Measurements from ENCODE around the gene ACOT7. TPM values are rescaled to one million over a fixed set of nuclear protein-coding genes. Genes with fewer than 3 reads are reported as not detected.

Gene ACOT7
- polyA plus RNA-seq, 1 experiment: 157 TPM

DNA sequence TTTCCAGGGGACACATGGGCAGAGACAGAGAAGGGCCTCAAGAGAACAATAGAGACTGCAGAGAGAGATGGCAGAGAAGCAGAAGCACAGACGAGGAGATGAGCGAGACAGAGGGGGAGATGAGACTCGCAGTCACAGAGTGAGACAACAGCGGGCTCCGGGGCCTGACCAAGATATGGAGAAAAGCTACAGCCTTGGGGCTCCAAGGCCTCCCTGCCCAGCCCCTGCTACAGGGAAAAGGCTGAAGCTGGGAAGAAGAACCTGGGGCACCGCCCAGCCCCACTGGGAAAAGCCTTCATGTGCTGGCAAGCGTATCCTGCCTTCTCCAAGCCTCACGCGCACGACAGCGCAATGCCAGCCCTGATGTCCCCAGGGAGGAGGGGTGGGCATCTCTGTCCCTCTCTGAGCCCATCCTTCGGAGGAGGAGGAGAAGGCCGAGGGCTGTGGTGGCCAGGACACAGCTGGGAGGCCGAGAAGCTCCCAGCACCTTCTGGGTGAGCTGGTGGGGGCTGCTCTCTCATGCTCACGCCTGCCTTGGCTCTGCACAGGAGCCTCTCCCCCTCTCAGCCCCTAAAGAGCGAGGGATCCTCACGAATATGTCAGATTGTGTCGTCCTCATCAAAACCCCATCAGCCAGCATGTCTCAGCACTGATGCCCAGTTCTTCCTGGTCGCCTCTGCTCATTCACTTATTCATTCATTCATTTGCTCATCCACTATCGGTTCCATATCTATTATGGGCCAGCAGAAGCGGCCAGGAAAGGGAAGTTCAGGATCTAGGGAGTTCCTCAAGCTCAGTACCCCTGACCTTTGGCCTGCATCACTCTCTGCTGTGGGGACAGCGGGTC is 56.6 kb downstream of the ACOT7 start:
- CTCF ChIA-PET: interaction anchor here (13.4 kb wide), 1 partner anchor 88 kb away, joined by 264 read pairs; no protein-coding TSS in a partner anchor
- Histone ChIP-seq H3K27me3 (ENCODE audit: control insufficient read depth, insufficient read depth, low read length) (no peaks in the 10 kb centered on the region), H3K4me3 (ENCODE audit: low read depth, low read length) (no peak overlapping the region), H3K36me3 (ENCODE audit: control insufficient read depth, insufficient read depth, low read length) (peaks cover 3% of the 10 kb centered on the region)
- no peak for DNase-seq (ENCODE audit: low read depth)
- TF ChIP-seq, protein P1, sequence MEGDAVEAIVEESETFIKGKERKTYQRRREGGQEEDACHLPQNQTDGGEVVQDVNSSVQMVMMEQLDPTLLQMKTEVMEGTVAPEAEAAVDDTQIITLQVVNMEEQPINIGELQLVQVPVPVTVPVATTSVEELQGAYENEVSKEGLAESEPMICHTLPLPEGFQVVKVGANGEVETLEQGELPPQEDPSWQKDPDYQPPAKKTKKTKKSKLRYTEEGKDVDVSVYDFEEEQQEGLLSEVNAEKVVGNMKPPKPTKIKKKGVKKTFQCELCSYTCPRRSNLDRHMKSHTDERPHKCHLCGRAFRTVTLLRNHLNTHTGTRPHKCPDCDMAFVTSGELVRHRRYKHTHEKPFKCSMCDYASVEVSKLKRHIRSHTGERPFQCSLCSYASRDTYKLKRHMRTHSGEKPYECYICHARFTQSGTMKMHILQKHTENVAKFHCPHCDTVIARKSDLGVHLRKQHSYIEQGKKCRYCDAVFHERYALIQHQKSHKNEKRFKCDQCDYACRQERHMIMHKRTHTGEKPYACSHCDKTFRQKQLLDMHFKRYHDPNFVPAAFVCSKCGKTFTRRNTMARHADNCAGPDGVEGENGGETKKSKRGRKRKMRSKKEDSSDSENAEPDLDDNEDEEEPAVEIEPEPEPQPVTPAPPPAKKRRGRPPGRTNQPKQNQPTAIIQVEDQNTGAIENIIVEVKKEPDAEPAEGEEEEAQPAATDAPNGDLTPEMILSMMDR (IDR thresholded peaks at IDR 0.05; ENCODE audit: insufficient read depth, low read depth, low read length): no peak
- POLR2A ChIA-PET: interaction anchor here (0.6 kb wide), 1 partner anchor 77 kb away, joined by 4 read pairs; no protein-coding TSS in a partner anchor

DNA sequence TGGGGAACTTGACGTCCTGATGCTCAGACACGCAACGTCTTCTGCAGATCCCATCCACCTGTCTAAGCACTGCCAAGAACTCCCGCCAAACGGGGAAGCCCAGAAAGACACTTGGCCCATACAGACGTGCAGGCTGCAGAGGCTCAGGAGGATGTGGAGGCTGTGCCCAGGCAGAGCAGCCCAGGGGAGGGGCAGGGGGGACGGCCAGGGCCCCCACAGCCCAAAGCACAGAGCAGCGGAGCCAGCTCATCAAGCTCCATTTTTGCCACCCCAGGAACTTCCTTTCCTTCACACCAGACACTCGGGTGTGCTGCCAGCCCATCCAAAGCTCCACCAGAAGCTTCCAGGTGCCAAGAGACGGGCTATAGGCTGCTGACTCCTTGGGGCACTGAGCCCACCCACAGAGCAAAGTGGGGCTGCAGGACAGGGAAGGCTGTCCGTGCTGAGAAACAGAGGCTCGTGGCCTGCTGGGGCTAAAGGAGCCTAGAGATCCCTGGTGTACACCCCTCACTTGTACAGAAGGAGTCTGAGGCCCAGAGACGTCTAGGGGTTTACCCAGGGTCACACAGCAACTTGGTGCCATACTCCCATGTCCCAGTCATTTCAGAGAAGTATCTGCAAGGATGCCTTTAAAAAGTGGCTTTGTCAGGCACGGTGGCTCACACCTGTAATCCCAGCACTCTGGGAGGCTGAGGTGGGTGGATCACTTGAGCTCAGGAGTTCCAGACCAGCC is 59.1 kb downstream of the ACOT7 start:
- ChIA-PET CTCF (interaction anchor here (1.0 to 13.4 kb wide), 2 partner anchors 8 to 85 kb away, joined by 4 to 264 read pairs; no protein-coding TSS in a partner anchor), POLR2A (no interaction called here)
- no peak for DNase-seq (ENCODE audit: low read depth)
- H3K27me3 ChIP-seq (ENCODE audit: control insufficient read depth, insufficient read depth, low read length): no peaks in the 10 kb centered on the region
- TF ChIP-seq, protein P1 (IDR thresholded peaks at IDR 0.05; ENCODE audit: insufficient read depth, low read depth, low read length): no peak
- H3K36me3 ChIP-seq (ENCODE audit: control insufficient read depth, insufficient read depth, low read length): peaks cover 3% of the 10 kb centered on the region
- H3K4me3 ChIP-seq (ENCODE audit: low read depth, low read length): no peak overlapping the region

DNA sequence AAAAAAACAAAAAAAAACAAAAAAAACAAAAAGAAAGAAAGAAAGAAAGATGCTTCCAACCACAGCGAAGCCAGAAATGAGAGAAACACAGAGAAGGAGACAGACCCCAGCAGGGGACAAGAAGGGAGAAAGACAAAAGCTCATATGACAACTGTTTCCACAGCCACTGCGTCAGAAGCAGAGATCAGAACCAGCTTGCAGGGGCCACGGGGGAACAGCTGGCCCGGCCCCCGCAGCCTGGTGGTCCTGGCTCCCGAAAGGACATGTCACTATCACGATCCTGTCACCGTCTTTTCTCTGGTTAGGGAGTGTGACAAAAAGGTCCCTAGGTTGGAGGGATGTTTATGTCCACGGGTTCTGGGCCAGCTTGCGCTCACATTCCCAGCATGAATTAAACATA is 60.7 kb downstream of the ACOT7 start:
- ChIA-PET POLR2A (no interaction called here), CTCF (interaction anchor here (1.4 to 1.6 kb wide), 3 partner anchors 10 to 86 kb away, joined by 6 to 7 read pairs (median 6); no protein-coding TSS in a partner anchor)
- Histone ChIP-seq H3K4me3 (ENCODE audit: low read depth, low read length) (no peak overlapping the region), H3K27me3 (ENCODE audit: control insufficient read depth, insufficient read depth, low read length) (no peaks in the 10 kb centered on the region), H3K36me3 (ENCODE audit: control insufficient read depth, insufficient read depth, low read length) (peaks cover 1% of the 10 kb centered on the region; the same call in 1 of the 2 replicates)
- no peak for DNase-seq (ENCODE audit: low read depth)
- TF ChIP-seq, protein P1 (IDR thresholded peaks at IDR 0.05; ENCODE audit: insufficient read depth, low read depth, low read length): no peak

DNA sequence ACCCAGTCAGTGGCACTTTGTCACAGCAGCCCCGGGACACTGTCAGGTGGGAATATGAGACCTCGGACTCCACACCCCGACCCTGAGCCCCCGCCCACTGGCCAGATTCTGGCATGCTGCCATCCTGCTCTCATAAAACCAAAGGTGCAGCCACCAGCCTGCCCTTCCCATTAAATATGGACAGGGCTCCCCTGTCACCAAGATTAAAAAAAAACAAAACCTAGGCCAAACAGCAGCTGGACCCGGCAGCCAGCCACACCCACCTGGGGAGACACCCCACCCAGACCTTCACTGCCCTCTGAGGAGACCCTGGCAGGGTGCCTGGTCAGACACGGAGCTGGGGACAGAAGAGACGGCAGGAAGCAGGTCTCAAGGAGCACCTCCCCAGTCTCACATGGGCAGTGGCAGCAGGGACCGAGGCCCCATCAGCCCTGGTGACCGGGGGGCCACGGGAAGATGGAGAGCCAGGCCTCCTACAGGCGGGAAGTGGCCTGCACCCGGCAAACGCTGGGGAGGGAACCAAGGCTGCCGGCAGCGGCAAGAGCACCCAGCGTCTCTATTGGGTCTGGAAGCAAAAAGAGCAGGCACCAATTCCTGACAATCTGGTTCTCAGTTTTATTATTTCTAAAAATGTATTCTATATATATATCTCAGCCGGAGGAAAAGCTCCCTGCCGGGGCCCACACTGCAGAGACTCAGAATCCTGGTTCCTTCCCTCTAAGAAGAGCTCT is 61.9 kb downstream of the ACOT7 start:
- TF ChIP-seq, protein P1 (IDR thresholded peaks at IDR 0.05; ENCODE audit: insufficient read depth, low read depth, low read length): no peak
- H3K4me3 ChIP-seq (ENCODE audit: low read depth, low read length): no peak overlapping the region
- H3K36me3 ChIP-seq (ENCODE audit: control insufficient read depth, insufficient read depth, low read length): peaks cover 1% of the 10 kb centered on the region; the same call in 1 of the 2 replicates
- no peak for DNase-seq (ENCODE audit: low read depth)
- CTCF ChIA-PET: interaction anchor here (0.7 to 3.0 kb wide), 7 partner anchors 11 to 123 kb away, joined by 3 to 23 read pairs (median 6); no protein-coding TSS in a partner anchor
- H3K27me3 ChIP-seq (ENCODE audit: control insufficient read depth, insufficient read depth, low read length): no peaks in the 10 kb centered on the region
- POLR2A ChIA-PET: no interaction called here

All from BJ (cell line).